Fibroblast of mammary gland (primary cell): ENCODE results near the gene BCOR.

Experiments
- DNase-seq: peaks from one replicate; pipeline ENCODE4 v3.0.0-alpha.2; 2010; ENCODE audit warnings: low read depth
- H3K4me3 ChIP-seq: 2 replicates; pipeline ENCODE4 v1.5.1; 2011; ENCODE audit warnings: low read depth, mild to moderate bottlenecking, low read length, moderate library complexity; ENCODE audit not compliant: control insufficient read depth
- CTCF ChIP-seq: conservative IDR thresholded peaks from 2 replicates; pipeline ENCODE4 v1.5.1; 2011; ENCODE audit warnings: low read depth, low read length, inconsistent platforms; ENCODE audit not compliant: control insufficient read depth, insufficient read depth

Gene BCOR

DNA sequence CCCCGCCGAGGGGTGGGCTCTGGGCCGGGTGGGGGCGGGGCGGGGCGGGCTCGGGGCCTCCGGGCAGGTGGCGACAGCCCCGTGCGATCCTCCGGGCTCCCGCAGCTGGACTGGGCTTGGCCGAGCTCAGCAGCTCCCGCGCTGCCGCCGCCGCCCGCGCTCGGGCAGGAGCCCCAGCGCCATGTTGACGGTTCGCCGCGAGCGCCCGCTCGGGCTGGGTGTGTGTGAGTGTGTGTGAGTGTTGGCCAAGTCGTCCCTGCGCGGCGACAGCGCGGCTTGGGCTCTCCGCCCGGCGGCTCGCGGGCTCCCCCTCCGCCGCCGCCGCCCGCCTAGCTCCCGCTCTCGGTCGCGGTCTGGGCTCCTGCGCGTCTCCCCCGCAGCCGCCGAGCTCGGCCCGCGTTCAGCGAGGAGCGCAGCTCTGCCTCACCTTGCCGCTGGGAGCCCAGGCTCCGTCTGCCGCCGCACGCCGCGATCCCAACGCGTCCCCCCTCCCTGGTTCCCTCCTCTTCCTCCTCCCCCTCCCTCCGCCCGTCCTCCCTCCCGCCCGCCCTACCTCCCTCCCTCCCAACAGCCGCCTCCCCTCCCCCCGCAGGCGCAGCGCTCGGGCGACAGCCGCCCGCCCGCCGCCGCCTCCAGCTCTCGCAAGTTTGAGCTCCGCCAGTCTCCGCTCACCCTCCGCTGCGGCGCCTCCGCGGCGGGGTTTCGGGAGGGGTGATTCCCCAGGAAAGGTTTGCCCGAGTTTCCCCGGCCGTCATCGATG, at the start of gene BCOR:
Gene BCOR (minus strand): TSS at position 455 of the 760 bp plus-strand sequence. CDS start 20,029 bp downstream, outside the sequence.
- no peak for TF ChIP-seq CTCF
- peak within 1 kb of the TSS; percentile 52 for H3K4me3 ChIP-seq
- no peak for DNase-seq

DNA sequence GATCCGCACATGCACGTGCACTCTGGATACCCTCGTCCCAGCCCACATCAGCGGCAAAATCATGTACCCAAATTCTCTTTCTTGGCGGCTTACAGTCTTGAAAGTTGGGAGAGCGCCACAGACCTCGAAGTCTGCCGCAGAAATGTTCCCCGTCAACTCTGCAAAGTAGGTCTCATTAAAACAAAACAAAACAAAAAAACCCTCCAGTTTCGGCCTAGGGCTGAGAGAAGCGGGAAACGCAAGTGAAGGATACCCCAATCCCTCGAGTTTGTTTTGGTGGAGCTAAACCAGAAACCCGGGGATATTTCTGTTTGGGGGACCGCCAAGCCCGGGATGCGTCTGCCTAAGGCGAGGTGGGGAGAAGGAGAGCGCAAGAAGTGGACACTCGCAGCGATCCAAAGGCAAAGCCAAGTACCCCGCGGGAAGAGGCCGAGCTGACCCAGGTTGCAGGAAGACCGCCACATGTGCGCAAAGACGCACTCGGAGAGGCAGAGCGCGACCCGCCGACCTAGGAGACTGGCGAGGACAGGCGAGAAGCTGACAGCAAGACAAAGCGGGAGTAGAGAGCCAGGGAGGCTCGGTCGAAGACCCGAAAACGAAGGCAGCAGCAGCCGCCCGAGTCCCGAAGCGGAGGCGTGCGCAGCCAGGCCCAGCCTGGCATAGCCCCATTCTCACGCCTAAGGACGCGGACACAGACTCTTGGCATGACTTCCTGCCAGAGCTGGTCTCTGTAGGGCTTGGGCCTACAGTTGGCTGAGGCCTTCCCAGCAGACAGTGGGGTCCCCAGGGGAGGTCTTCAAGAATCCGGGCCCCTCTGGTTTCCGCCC, 49.6 kb upstream of the BCOR start:
- DNase-seq, result no peak
- H3K4me3 ChIP-seq, result no peak overlapping the region

DNA sequence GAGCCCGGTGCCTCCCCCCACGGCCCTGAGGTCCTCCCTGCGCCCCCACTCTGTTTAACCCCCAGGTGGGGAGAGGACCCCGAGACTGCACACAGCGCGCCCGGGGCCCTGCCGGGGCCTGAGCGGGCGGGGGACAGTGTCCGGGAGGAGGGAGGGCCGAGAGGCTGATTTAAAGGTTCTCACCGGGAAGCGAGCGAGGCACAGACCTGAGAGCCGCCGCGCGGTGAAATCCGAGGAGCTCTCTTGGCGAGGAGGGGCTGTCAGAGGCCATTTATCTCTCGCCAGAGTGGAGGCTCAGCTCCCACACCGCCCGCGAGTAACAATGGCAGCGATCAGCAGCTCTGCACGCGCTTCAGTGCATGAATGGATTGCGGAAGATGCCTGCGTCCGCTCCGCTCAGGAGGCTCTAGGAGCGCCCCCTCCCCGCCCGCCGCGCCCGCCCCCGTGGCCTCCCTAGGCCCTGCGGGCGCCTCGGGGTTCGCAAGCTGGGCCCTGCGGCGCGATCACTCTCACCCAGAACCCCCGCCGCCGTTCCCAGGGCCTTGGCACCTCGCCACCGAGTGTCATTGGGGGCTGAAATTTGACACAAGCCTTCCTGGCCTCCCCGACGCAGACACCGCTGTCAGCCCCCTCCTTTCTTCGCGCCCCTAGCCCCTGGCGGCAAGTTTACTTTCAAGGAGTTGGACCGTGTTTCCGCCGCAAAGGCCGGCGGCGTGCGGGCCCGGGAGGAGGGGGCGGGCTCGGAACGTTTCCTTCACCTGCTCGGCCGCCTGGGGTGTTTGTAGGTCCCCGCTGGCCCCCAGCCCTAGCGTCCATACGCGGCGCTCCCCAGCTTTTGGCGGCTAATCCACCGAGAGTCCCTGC, 48.7 kb upstream of the BCOR start:
- TF ChIP-seq CTCF, result no peak
- no peak for DNase-seq
- H3K4me3 ChIP-seq, result peak overlapping the region; percentile 40

More for the DNA sequence above, 49.6 kb upstream of the BCOR start:
- TF ChIP-seq CTCF, result no peak

- no peak for TF ChIP-seq CTCF
Measured at GRCh38 chrX:40145923-40146261, 48.1 kb upstream of the BCOR start.

DNA sequence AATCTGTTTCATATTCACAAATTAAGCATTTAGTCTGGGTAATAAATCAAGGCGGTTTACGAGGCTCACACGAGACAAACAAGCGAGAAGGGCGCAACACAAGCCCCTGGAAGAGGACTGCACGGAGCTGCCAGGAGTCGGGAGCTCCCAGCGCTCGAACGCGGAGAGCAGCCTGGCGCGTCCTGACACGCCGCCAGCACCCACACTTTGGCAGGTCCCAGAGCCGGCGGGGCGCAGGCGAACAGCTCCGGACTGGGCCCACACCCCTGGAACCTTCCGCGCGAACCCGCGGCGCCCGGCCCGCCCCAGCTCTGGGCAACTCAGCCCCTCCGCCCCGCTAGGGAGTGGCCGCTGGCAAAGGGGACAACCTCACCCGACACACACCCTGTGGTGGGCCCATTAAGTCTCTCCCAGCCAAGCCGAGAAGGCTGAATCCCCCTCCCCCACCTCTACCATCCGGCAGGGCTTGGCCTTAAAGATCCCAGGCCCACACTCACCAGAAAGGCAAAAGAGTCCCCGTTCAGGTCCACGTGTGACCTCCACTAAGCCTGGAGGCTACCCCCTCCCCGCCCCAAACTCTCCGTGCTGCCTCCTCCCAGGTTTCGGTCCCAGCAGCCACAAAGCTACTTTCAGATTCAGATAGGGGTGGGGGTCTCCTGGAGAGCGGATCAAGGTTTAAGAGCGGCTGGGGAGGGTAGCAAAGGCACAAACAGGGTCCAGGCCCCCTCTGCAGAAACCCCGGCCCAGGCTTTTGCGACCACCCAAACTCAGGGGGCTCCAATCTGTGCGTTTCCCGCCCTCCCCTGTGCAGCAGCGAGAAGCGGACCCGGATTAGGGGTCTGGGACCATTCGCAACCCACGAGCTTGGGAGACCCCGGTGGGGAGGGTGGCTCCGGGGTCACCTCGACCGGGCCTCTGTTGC, 47.5 kb upstream of the BCOR start:
- H3K4me3 ChIP-seq, result peak overlapping the region; percentile 40
- TF ChIP-seq CTCF, result no peak
- no peak for DNase-seq

More at GRCh38 chrX:40145923-40146261, 48.1 kb upstream of the BCOR start:
- peak overlapping the region; percentile 40 for H3K4me3 ChIP-seq
- DNase-seq, result no peak
